Tibial artery (tissue), 4 donors: ENCODE measurements around the gene GALNTL6.

ENCODE experiments used
- DNase-seq, 2 donors: peaks; one replicate each; pipeline ENCODE4 v3.0.0-alpha.2; 2019
- H3K27ac ChIP-seq, 2 donors: fragments of 200-600 bp; sonication (generic) in 1 of 2; 1 replicate in 1 of 2; 2 replicates in 1 of 2; pipeline ENCODE4 v1.5.1; 2018 to 2019; ENCODE audit warnings: mild to moderate bottlenecking in 1 of 2
- H3K27me3 ChIP-seq, 2 donors: fragments of 200-600 bp; sonication (generic) in 1 of 2; one replicate each; pipeline versions ENCODE4 v1.5.1 to v1.6.0; 2016 to 2019
- H3K36me3 ChIP-seq, 3 donors: fragments of 200-600 bp; sonication (generic) in 2 of 3; one replicate each; pipeline ENCODE4 v1.5.1; 2016 to 2019; ENCODE audit warnings: mild to moderate bottlenecking in 2 of 3
- H3K4me1 ChIP-seq, 4 donors: fragments of 200-600 bp; sonication (generic) in 2 of 4; 1 replicate in 3 of 4; 2 replicates in 1 of 4; pipeline ENCODE4 v1.5.1; 2016 to 2019
- H3K4me3 ChIP-seq, 2 donors: fragments of 200-600 bp; sonication (generic) in 1 of 2; 1 replicate in 1 of 2; 2 replicates in 1 of 2; pipeline ENCODE4 v1.5.1; 2018 to 2019; ENCODE audit warnings: mild to moderate bottlenecking in 2 of 2
- H3K9me3 ChIP-seq, 3 donors: fragments of 200-600 bp; sonication (generic) in 1 of 3; one replicate each; pipeline ENCODE4 v1.5.1; 2016 to 2019
- intact Hi-C: fragments of 100-400 bp; cut with DNase I; formaldehyde crosslinking; loops from one replicate; pipeline ENCODE4 v1.15.0; 2023; ENCODE audit warnings: low total_unique reads
- TF ChIP-seq, protein P1 (sequence below), 2 experiments: fragments of 200-600 bp in 1 of 2; fragments of 450-650 bp in 1 of 2; IDR thresholded peaks; one replicate each; pipeline ENCODE4 v1.5.1; 2017 to 2019; ENCODE audit warnings: antibody characterized with exemption in 2 of 2, mild to moderate bottlenecking in 1 of 2, moderate library complexity in 1 of 2

GALNTL6 gene

DNA sequence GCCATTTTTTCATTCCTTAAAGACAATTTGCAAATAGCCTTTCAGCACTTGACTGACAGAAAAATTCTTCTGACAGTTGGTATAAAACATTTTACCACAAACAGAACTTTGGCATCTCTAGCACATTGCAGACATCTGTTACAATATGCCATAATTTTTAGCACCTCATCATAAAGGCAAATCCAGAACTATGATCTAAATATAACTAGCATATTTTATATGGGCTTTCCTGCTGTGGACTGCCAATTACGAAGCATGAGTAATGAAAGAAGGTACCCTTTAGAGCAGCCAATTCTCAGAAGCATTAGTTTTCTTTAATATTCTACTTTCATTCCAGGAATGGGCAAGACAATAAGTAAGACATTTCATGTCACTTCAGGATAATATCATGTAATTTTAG, 708.0 kb downstream of the GALNTL6 start:
- Histone ChIP-seq H3K36me3 (no peaks in the 10 kb centered on the region), H3K27me3 (no peaks in the 10 kb centered on the region), H3K27ac (no peak overlapping the region), H3K9me3 (no peaks in the 10 kb centered on the region), H3K4me3 (no peak overlapping the region), H3K4me1 (no peaks in the 10 kb centered on the region)
- intact Hi-C loops: no loop called here
- DNase-seq: no peak
- TF ChIP-seq, protein P1, sequence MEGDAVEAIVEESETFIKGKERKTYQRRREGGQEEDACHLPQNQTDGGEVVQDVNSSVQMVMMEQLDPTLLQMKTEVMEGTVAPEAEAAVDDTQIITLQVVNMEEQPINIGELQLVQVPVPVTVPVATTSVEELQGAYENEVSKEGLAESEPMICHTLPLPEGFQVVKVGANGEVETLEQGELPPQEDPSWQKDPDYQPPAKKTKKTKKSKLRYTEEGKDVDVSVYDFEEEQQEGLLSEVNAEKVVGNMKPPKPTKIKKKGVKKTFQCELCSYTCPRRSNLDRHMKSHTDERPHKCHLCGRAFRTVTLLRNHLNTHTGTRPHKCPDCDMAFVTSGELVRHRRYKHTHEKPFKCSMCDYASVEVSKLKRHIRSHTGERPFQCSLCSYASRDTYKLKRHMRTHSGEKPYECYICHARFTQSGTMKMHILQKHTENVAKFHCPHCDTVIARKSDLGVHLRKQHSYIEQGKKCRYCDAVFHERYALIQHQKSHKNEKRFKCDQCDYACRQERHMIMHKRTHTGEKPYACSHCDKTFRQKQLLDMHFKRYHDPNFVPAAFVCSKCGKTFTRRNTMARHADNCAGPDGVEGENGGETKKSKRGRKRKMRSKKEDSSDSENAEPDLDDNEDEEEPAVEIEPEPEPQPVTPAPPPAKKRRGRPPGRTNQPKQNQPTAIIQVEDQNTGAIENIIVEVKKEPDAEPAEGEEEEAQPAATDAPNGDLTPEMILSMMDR (IDR thresholded peaks at IDR 0.05): no peak

GRCh38 chr4:172521680-172522079, 708.5 kb downstream of the GALNTL6 start:
- no peak overlapping the region for H3K27ac ChIP-seq
- no peaks in the 10 kb centered on the region for H3K4me1 ChIP-seq
- H3K9me3 ChIP-seq: no peaks in the 10 kb centered on the region
- intact Hi-C loops: no loop called here
- no peak overlapping the region for H3K4me3 ChIP-seq
- TF ChIP-seq, protein P1 (IDR thresholded peaks at IDR 0.05): no peak
- H3K27me3 ChIP-seq: no peaks in the 10 kb centered on the region
- no peaks in the 10 kb centered on the region for H3K36me3 ChIP-seq
- no peak for DNase-seq

DNA sequence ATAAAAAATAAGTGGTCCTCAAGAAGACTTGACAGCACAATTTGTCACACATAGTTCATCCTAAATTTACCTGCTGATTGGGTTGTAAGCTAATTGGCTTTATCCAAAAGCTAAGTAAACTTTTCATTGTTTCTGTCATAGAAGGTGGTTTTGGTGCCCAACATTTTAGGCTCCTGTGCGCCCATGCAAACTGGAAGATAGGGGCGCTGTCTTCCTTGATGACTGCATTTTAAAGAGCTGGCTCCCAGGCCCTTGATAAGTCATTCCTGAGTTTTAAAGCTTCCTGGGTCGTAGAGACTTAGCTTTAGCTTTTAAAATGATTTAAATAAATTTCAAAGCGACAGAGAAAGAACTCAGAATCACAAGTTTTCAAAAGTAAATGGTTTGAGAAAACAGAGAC, 730.0 kb downstream of the GALNTL6 start:
- intact Hi-C loops: no loop called here
- H3K4me1 ChIP-seq: no peaks in the 10 kb centered on the region
- TF ChIP-seq, protein P1 (IDR thresholded peaks at IDR 0.05): no peak
- H3K4me3 ChIP-seq: no peak overlapping the region
- no peaks in the 10 kb centered on the region for H3K36me3 ChIP-seq
- DNase-seq: no peak
- no peak overlapping the region for H3K27ac ChIP-seq
- no peaks in the 10 kb centered on the region for H3K27me3 ChIP-seq
- H3K9me3 ChIP-seq: no peaks in the 10 kb centered on the region

GRCh38 chr4:172546782-172547181, 733.6 kb downstream of the GALNTL6 start:
- no peak overlapping the region for H3K27ac ChIP-seq
- intact Hi-C loops: no loop called here

DNA sequence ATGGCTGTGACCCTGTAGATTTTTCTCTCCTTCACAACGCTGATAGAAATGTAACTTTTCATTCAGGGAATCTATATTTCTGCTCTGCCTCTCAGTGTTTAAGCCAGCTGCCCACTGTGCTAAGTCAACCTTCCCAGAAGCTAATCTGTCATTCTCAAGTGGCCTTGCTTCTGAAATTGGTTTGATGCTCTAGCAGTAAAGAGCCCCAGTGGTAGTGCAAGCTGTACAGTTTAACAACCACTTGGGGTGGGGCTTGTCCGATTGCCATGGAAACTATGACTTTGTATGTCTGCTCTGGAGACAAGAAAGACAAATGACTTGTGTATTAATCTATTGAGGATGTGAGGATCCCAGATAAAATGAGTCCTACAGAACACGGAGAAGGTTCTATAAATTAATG, 734.5 kb downstream of the GALNTL6 start:
- TF ChIP-seq, protein P1 (IDR thresholded peaks at IDR 0.05): no peak
- intact Hi-C loops: no loop called here
- no peaks in the 10 kb centered on the region for H3K9me3 ChIP-seq
- no peak overlapping the region for H3K27ac ChIP-seq
- H3K4me1 ChIP-seq: no peaks in the 10 kb centered on the region
- H3K4me3 ChIP-seq: no peak overlapping the region
- DNase-seq: no peak
- no peaks in the 10 kb centered on the region for H3K27me3 ChIP-seq
- no peaks in the 10 kb centered on the region for H3K36me3 ChIP-seq

More at GRCh38 chr4:172546782-172547181, 733.6 kb downstream of the GALNTL6 start:
- TF ChIP-seq, protein P1 (IDR thresholded peaks at IDR 0.05): no peak
- Histone ChIP-seq H3K4me1 (no peaks in the 10 kb centered on the region), H3K4me3 (no peak overlapping the region), H3K36me3 (no peaks in the 10 kb centered on the region), H3K9me3 (no peaks in the 10 kb centered on the region), H3K27me3 (no peaks in the 10 kb centered on the region)
- no peak for DNase-seq

DNA sequence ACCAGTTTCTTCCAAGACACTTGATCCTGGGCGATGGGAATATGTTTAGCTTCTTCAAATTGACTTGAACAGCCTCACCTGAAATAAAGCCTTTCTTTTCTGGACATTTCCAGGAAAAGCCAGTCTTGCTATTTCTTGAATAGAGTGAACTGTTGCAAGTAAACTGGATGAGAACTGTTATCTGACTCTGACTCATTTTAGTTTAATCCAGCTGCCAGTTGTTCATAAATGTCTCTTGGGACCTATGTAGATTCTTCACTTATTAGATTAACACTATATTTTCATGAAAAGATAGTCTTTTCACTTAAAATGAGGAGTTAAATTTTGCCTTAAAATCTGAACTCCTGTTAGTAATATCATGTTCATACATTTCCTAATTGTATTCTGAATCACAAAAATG, 740.0 kb downstream of the GALNTL6 start:
- no peaks in the 10 kb centered on the region for H3K27me3 ChIP-seq
- intact Hi-C loops: no loop called here
- H3K9me3 ChIP-seq: no peaks in the 10 kb centered on the region
- H3K4me3 ChIP-seq: no peak overlapping the region
- no peak for DNase-seq
- TF ChIP-seq, protein P1 (IDR thresholded peaks at IDR 0.05): no peak
- H3K4me1 ChIP-seq: no peaks in the 10 kb centered on the region
- H3K36me3 ChIP-seq: no peaks in the 10 kb centered on the region
- no peak overlapping the region for H3K27ac ChIP-seq
